Smooth muscle cell (in vitro differentiated cells): ENCODE data around the gene IMPG1. TPM values are rescaled to one million over a fixed set of nuclear protein-coding genes. Genes with fewer than 3 reads are reported as not detected.
A peak's percentile ranks its signal among the peaks of the same experiment; 100 is the strongest.

Experiments used
- DNase-seq: peaks from one replicate; lab custom pipeline; 2025; ENCODE audit not compliant: unreplicated experiment; lab: John Stamatoyannopoulos, UW
- H2AFZ ChIP-seq: fragments of 200-600 bp; sonication (generic); 2 replicates; pipeline ENCODE4 v1.6.0; 2016; ENCODE audit warnings: antibody characterized with exemption, low read depth, mild to moderate bottlenecking
- H3F3A ChIP-seq: fragments of 200-600 bp; sonication (generic); 2 replicates; pipeline ENCODE4 v1.6.0; 2017; ENCODE audit warnings: antibody characterized with exemption, low read depth
- H3K27ac ChIP-seq: fragments of 200-600 bp; sonication (generic); 2 replicates; pipeline ENCODE4 v1.5.1; 2016; ENCODE audit warnings: low read depth, mild to moderate bottlenecking
- H3K27me3 ChIP-seq: fragments of 200-600 bp; sonication (generic); 2 replicates; pipeline ENCODE4 v1.6.1; 2016; ENCODE audit warnings: low read depth, mild to moderate bottlenecking
- H3K36me3 ChIP-seq: fragments of 200-600 bp; sonication (generic); 2 replicates; pipeline ENCODE4 v1.5.1; 2016; ENCODE audit warnings: low read depth
- H3K4me1 ChIP-seq: fragments of 200-600 bp; sonication (generic); 2 replicates; pipeline ENCODE4 v1.5.1; 2016; ENCODE audit warnings: low read depth
- H3K4me2 ChIP-seq: fragments of 200-600 bp; sonication (generic); 2 replicates; pipeline ENCODE4 v1.6.0; 2016; ENCODE audit warnings: mild to moderate bottlenecking
- H3K4me3 ChIP-seq: fragments of 200-600 bp; sonication (generic); 2 replicates; pipeline ENCODE4 v1.5.1; 2016; ENCODE audit warnings: mild to moderate bottlenecking
- H3K79me2 ChIP-seq: fragments of 200-600 bp; sonication (generic); 2 replicates; pipeline ENCODE4 v1.6.0; 2016; ENCODE audit warnings: low read depth, mild to moderate bottlenecking
- H3K9ac ChIP-seq: fragments of 200-600 bp; sonication (generic); 2 replicates; pipeline ENCODE4 v1.6.0; 2016; ENCODE audit warnings: low read depth
- H3K9me3 ChIP-seq: fragments of 200-600 bp; sonication (generic); replicated peaks from 2 replicates; pipeline ENCODE4 v1.5.1; 2016; ENCODE audit warnings: low read depth
- H4K20me1 ChIP-seq: fragments of 200-600 bp; sonication (generic); 2 replicates; pipeline ENCODE4 v1.6.0; 2016; ENCODE audit warnings: low read depth
- WGBS: methylation state at CpG from one replicate; pipeline ENCODE4 v1.1.7; 2016; ENCODE audit warnings: low lambda C conversion rate; 5-methylcytosine and 5-hydroxymethylcytosine counted together
- polyA plus RNA-seq: library from polyadenylated mRNA; unstranded; fragments of >200 nt; fragmentation: Nextera tagmentation; extraction: Ambion mirVana; gene quantifications from 2 replicates; pipeline ENCODE4 v1.2.1, GENCODE V29; 2016
- total RNA-seq: library from RNA; depleted of rRNA; stranded (reverse); fragments of >200 nt; gene quantifications from 2 replicates; pipeline ENCODE4 v1.2.3, GENCODE V29; 2014
- TF ChIP-seq, protein P1 (sequence below): fragments of 200-600 bp; sonication (generic); IDR thresholded peaks from 2 replicates; pipeline ENCODE4 v1.5.1; 2017; ENCODE audit warnings: borderline replicate concordance, mild to moderate bottlenecking, antibody characterized with exemption; ENCODE audit not compliant: insufficient read depth, poor library complexity, severe bottlenecking

Gene IMPG1
- total and polyA plus RNA-seq, 2 experiments from 2014 or later, result not detected

DNA sequence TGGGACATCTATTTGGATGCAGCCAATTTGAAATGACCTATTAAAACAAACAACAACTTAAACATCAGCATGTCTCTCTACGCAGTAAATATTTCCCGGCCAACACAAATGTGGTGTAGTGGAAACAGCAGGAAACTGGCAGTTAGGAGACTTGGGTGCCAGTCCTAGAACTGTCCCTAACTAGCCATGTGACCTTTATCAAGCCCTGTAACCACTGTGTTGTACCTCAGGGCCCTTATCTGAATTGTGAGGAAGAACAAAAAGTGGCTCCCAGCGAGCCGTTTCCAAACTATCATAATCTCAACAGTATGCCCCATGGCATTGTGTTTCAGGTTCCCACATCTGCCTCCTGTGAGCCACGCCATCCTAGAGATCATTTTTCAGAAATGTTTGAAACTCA, 124.5 kb downstream of the IMPG1 start:
- TF ChIP-seq, protein P1, sequence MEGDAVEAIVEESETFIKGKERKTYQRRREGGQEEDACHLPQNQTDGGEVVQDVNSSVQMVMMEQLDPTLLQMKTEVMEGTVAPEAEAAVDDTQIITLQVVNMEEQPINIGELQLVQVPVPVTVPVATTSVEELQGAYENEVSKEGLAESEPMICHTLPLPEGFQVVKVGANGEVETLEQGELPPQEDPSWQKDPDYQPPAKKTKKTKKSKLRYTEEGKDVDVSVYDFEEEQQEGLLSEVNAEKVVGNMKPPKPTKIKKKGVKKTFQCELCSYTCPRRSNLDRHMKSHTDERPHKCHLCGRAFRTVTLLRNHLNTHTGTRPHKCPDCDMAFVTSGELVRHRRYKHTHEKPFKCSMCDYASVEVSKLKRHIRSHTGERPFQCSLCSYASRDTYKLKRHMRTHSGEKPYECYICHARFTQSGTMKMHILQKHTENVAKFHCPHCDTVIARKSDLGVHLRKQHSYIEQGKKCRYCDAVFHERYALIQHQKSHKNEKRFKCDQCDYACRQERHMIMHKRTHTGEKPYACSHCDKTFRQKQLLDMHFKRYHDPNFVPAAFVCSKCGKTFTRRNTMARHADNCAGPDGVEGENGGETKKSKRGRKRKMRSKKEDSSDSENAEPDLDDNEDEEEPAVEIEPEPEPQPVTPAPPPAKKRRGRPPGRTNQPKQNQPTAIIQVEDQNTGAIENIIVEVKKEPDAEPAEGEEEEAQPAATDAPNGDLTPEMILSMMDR, result no peak
- Histone ChIP-seq H3K4me3 (no peak overlapping the region), H3K4me2 (no peak overlapping the region), H3K4me1 (peaks cover 14% of the 10 kb centered on the region), H2AFZ (no peak overlapping the region), H3K9me3 (no peaks in the 10 kb centered on the region), H3F3A (no peaks in the 10 kb centered on the region), H3K27me3 (no peaks in the 10 kb centered on the region), H4K20me1 (no peaks in the 10 kb centered on the region), H3K79me2 (no peaks in the 10 kb centered on the region), H3K27ac (no peak overlapping the region), H3K36me3 (no peaks in the 10 kb centered on the region), H3K9ac (no peak overlapping the region)
- 93% methylated on average over 5 of the region's 5 CpGs for WGBS
- no peak for DNase-seq

DNA sequence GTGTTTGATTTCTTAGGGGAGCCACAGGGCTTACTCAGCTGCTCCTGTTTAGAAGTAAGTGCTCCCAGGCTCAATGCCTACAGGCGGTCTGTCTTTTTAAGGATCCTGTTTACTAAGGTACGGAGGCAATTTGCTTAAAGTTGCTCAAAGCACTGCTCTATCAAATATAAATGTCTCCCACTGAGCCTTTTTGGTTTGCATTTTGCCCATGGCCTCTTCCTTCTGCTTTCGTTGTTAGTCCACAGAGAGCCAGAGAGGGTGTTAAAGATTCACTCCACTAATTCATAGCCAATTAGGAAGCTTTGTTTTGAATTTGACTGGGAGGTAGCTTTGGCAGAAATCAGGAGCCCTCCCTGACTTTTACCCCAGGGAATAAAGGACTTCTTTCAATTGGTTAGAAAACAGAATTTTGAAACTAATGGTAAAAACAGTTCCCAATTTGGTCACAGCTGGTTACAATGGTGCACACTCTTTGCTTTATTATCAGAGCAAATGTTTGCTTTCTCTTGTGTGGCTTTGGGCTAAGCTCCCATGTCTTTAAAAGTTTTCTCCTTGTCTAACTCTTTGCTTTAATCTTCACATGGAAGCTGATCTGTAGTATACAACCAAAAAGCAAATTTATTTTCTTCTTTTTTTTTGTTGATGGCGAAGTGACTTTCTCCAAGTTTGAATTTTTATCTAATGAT, 126.2 kb downstream of the IMPG1 start:
- TF ChIP-seq, protein P1, result no peak
- 56% methylated on average over 4 of the region's 4 CpGs for WGBS
- Histone ChIP-seq H3K27me3 (no peaks in the 10 kb centered on the region), H3F3A (no peaks in the 10 kb centered on the region), H3K9ac (no peak overlapping the region), H3K36me3 (no peaks in the 10 kb centered on the region), H4K20me1 (no peaks in the 10 kb centered on the region), H3K4me2 (no peak overlapping the region), H3K4me1 (peaks cover 14% of the 10 kb centered on the region), H3K9me3 (no peaks in the 10 kb centered on the region), H2AFZ (peak overlapping the region; percentile 19), H3K79me2 (no peaks in the 10 kb centered on the region), H3K27ac (no peak overlapping the region), H3K4me3 (no peak overlapping the region)
- DNase-seq, result no peak

DNA sequence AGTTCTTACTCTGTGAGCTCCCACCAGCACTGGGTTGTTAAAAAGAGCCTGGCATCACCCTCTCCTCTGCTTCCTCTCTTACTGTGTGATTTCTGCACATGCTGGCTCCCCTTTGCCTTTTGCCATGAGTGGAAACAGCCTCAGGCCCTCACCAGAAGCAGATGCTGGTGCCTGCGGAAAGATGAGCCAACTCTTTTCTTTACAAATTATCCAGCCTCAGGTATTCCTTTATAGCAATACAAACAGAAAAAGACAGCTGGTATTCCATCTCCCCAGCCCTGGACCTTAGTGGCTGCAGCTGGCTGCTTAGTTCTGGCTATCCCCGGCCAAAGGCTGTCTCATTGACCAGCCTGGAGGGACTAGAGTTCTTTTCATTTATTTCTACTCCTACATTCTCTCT, 129.1 kb downstream of the IMPG1 start:
- H3K36me3 ChIP-seq, result no peaks in the 10 kb centered on the region
- no peaks in the 10 kb centered on the region for H3K9me3 ChIP-seq
- no peaks in the 10 kb centered on the region for H3K27me3 ChIP-seq
- 95% methylated on average over 2 of the region's 2 CpGs for WGBS
- no peaks in the 10 kb centered on the region for H4K20me1 ChIP-seq
- H3K9ac ChIP-seq, result no peak overlapping the region
- DNase-seq, result no peak
- H3K4me2 ChIP-seq, result no peak overlapping the region
- no peaks in the 10 kb centered on the region for H3F3A ChIP-seq
- TF ChIP-seq, protein P1, result no peak
- H3K27ac ChIP-seq, result no peak overlapping the region
- H3K4me3 ChIP-seq, result no peak overlapping the region
- H3K4me1 ChIP-seq, result peaks cover 19% of the 10 kb centered on the region
- H2AFZ ChIP-seq, result no peak overlapping the region
- H3K79me2 ChIP-seq, result no peaks in the 10 kb centered on the region

DNA sequence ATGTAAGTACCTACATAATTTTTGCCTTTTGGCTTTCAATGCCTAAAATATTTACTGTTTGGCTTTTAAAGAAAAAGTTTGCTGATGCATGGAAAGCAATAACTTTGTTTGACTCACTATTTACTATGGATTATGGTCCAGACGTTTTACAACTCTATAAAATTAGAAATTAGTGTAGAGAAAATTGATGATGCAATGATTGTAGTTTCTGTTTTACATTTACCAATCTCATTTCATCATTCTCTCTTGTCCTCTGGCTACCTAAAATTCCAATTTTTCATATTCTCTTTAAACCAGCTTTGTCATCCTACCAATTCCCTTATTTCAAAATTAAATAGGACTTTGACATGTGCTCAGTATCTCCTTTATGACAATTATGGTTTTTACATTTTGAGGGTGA, 131.0 kb downstream of the IMPG1 start:
- 17% methylated on average over 1 of the region's 1 CpG for WGBS
- Histone ChIP-seq H3K4me3 (no peak overlapping the region), H3K9me3 (no peaks in the 10 kb centered on the region), H3K4me2 (no peak overlapping the region), H4K20me1 (no peaks in the 10 kb centered on the region), H3K27ac (no peak overlapping the region), H3K79me2 (no peaks in the 10 kb centered on the region), H3K4me1 (peaks cover 14% of the 10 kb centered on the region), H3K9ac (no peak overlapping the region), H3F3A (no peaks in the 10 kb centered on the region), H3K27me3 (no peaks in the 10 kb centered on the region), H2AFZ (no peak overlapping the region), H3K36me3 (no peaks in the 10 kb centered on the region)
- no peak for DNase-seq
- TF ChIP-seq, protein P1, result no peak
